A673 (cell line): Measurements from ENCODE around the gene CTSO.
"Not testable (repeated sequence)": the region's sequence is repeated elsewhere in the genome, so short reads cannot be mapped to it uniquely, and the experiment has no call there.

ENCODE experiments used
- EZH2 ChIP-seq: fragments of 200-600 bp; sonication (generic); IDR thresholded peaks from 2 replicates; pipeline ENCODE4 v1.6.1; 2017; ENCODE audit warnings: borderline replicate concordance, low read depth, mild to moderate bottlenecking, mixed read lengths, antibody characterized with exemption, low read length; ENCODE audit not compliant: poor library complexity, severe bottlenecking
- TF ChIP-seq, protein P1 (sequence below): fragments of 300-800, 200-600 bp; sonication (generic); conservative IDR thresholded peaks from 2 replicates; pipeline ENCODE4 v1.5.1; 2017; ENCODE audit warnings: low read depth, mild to moderate bottlenecking, antibody characterized with exemption, low read length, moderate library complexity, mixed read lengths

DNA sequence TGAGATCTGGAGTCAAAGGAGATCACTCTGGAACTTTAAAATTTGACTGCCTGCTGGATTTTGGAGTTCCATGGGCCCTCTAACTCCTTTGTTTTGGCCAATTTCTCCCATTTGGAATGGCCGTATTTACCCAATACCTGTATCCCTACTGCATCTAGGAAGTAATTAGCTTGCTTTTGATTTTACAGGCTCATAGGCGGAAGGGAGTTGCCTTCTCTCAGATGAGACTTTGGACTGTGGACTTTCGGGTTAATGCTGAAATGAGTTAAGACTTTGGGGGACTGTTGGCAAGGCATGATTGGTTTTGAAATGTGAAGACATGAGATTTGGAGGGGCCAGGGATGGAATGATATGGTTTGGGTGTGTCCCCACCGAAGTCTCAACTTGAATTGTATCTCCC, 19.0 kb downstream of the CTSO start:
- not testable (repeated sequence) for TF ChIP-seq EZH2
- TF ChIP-seq, protein P1, sequence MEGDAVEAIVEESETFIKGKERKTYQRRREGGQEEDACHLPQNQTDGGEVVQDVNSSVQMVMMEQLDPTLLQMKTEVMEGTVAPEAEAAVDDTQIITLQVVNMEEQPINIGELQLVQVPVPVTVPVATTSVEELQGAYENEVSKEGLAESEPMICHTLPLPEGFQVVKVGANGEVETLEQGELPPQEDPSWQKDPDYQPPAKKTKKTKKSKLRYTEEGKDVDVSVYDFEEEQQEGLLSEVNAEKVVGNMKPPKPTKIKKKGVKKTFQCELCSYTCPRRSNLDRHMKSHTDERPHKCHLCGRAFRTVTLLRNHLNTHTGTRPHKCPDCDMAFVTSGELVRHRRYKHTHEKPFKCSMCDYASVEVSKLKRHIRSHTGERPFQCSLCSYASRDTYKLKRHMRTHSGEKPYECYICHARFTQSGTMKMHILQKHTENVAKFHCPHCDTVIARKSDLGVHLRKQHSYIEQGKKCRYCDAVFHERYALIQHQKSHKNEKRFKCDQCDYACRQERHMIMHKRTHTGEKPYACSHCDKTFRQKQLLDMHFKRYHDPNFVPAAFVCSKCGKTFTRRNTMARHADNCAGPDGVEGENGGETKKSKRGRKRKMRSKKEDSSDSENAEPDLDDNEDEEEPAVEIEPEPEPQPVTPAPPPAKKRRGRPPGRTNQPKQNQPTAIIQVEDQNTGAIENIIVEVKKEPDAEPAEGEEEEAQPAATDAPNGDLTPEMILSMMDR = not testable (repeated sequence)
